ENCODE measurements around the gene RRAS2. TPM values are rescaled to one million over a fixed set of nuclear protein-coding genes. Genes with fewer than 3 reads are reported as not detected.
A peak's percentile ranks its signal among the peaks of the same experiment; 100 is the strongest.
"Not testable (repeated sequence)": the region's sequence is repeated elsewhere in the genome, so short reads cannot be mapped to it uniquely, and the experiment has no call there.

The RRAS2 gene
- total RNA-seq, 2 donors from 2014 or later: 35.7 to 42.7 TPM

DNA sequence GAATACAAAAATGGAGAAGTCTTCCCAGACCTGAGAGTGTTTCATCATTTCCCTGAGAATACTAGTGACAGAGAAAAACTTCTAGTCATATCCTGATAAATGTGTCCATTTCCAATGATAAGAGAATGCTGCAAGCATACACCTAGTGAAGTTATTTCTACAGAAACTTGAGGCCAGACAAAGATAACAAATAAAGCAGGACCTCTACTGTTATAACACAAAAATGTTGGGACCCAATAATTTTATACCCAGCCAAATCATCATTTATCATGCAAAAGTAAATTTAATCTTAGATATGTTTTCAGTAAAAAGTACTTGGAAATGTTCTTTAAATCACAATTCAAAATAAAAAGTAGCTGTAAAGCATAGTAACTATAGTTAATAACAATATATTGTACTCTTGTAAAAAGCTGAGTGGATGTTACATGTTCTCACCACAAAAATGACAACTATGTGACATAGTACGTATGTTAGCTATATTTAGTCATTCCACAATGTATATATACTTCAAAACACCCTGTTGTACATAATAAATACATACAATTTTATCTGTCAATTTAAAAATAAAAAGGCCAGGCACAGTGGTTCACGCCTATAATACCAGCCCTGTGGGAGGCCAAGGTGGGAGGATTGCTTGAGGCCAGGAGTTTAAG, 12.6 kb downstream of the RRAS2 start:
- ATAC-seq (no peak), DNase-seq (no peak)
- intact Hi-C loops (cut with DNase I, micrococcal nuclease): no loop called here

DNA sequence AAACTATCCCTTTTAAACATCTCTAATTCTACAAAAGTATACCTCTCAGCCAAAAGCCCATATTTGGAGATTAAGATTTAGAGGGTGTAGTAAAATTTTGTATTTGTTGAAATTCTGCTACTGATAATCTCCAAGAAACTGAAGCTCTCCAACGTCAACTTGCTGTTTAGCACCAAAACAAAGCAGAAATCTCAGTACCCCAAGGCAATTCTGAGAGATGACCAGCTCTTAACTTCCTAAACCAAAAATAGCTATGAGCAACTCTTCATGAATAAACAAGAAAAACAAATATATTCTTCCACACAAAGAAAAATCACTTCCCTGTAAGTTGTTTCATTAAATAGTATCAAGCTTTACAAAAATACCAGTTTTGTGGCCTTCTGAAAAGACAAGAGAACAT, 13.3 kb downstream of the RRAS2 start:
- intact Hi-C loops (cut with DNase I, micrococcal nuclease): no loop called here
- DNase-seq (no peak), ATAC-seq (no peak)

DNA sequence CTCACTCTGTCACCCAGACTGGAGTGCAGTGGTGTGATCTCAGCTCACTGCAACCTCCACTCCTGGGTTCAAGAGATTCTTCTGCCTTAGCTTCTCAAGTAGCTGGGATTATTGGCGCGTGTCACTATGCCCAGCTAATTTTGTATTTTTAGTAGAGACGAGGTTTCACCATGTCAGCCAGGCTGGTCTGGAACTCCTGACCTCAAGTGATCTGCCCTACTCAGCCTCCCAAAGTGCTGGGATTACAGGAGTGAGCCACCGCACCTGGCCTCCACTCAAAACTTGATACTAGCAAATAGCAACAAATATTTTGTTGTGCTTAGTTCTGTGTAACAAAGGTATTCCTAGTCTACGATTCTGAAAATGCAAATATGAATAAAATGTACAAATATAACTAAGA, 14.0 kb downstream of the RRAS2 start:
- DNase-seq; intact Hi-C loops (cut with DNase I, micrococcal nuclease); ATAC-seq: not testable (repeated sequence)

DNA sequence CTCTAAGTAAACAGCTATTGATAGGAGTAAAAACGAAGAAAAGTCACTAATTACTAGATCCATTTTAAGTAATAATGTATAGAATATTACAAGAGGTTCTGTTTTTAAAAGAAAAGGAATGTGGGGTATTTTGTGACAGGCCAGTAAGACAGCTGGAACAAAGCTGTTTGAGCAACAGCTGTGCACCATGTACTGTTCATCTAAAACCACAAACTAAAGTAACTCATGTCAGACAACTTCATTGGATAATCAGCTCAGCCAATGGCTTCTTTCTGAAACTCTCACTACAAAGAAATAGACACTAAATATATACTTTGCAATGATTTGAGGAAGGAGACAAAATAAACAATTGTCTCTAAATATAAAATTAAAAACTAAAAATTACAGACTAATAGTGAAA, 16.1 kb downstream of the RRAS2 start:
- intact Hi-C loops (cut with DNase I, micrococcal nuclease): no loop called here
- ATAC-seq: no peak
- no peak for DNase-seq

DNA sequence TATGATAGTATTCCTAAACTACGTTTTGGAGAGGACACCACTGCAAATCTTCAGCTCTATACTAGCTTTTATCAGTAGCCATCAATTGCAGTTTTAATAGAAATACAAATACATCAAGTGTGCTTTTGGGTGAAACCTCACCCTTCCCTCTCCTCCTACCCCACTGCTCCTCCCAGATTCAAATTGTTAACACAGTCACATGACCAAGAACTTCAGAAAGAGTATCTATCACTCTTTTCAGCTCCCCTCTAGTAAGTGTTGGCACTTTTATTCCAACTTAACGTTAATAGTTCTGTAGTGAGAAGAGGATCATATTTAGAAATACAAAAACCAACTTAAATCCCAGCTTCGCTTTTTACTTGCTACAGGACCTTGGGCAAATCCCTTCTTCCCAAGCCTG, 17.0 kb downstream of the RRAS2 start:
- intact Hi-C loops (cut with DNase I, micrococcal nuclease): no loop called here
- DNase-seq (no peak), ATAC-seq (no peak)

DNA sequence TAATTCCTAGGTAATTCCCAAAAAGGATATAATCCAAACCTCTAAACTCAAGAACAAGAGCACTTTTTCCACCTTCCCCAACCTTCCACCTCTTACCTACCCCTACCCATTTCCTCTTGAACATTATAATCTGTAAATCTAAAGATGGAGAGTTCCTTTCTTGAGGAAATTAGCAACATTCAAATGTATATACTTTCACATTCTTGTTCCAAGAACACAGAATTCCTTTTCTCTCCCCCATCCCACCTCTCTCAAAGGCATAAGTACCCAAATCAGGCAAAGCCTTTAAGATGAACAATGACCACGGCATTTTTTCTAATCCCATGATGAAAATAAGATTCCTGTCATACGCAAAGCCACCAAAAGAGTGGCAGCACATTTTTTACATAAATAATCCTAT, 18.3 kb downstream of the RRAS2 start:
- DNase-seq (no peak), ATAC-seq (no peak)
- intact Hi-C loops (cut with DNase I, micrococcal nuclease): no loop called here

DNA sequence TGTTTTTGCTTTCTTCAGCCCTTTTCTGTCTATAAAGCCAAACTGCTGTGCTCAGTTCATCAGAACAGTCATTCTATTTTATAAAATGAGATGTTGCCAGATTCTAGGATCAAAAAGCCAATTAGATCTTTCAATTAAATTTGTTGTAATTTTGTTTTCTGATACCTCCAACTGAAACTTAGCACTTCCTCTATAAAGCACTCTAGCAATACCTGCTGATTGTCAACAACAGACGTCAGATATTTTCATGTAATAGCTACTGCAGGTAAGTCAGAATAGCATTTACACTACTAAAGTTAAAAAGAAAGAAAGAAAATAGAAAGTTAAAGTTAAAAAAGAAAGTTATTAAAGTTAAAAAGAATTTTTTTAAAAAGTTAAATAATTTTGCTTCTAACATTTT, 19.6 kb downstream of the RRAS2 start:
- intact Hi-C loops (cut with DNase I, micrococcal nuclease): no loop called here
- DNase-seq (no peak), ATAC-seq (no peak)

DNA sequence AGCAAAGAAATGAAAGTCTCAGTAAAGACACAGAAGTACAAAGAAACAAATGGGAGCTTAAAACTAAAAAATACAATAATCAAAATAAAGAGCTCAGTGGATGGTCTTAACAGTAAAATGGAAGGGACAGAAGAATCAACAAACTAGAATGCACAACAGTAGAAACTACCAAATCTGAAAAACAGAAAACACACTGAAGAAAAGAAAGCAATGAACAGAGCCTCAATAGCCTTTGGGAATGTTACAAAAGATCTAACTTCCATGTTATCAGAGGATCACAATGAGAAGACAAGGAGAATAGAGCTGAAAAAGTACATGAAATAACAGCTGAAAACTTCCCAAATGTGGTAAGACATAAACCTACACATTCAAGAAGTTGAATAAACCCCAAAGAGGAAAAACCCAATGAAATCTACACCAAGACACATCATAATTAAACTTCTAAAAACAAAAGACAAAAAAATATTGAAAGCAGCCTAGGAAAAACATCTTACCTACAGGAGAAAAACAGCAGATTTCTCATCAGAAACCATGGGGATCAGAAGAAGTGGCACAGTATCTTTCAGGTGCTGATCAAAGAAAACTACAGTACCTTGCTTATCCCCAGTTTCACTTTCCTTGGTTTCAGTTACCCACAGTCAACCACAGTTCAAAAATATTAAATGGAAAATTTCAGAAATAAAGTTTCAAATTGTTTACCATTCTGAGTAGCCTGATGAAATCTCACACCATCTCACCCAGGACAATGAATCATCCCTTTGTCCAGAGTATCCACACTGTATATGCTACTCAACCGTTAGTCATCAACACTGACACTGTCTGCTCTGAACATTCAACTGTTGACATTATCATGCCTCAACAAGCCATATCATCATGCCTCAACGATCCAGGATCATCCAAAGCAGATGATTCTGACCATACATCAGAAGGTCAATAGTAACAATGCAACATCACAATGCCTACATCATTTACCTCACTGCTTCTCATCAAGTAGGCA, 22.2 kb downstream of the RRAS2 start:
- intact Hi-C loops (cut with DNase I, micrococcal nuclease): no loop called here
- ATAC-seq (peak; percentile 44), DNase-seq (no peak)

DNA sequence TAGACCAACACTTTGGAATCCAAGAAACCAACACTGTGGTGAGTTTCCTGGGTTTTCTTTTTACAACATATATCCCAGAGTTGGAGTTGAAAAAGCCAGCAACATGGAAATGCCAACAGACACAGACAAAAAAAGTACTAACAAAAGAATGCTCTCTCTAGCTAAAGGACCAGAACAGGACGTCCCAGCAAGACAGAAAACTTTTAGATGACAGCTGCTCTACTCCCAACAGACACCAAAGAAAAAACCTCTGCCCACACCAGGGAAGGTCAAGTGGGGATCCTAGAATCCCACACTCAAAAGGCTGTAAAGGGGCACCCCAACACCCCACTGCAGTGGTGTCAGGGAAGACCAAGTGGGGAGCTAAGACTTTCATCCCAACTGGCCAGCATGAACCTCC, 23.3 kb downstream of the RRAS2 start:
- no peak for ATAC-seq
- no peak for DNase-seq
- intact Hi-C loops (cut with DNase I, micrococcal nuclease): no loop called here

DNA sequence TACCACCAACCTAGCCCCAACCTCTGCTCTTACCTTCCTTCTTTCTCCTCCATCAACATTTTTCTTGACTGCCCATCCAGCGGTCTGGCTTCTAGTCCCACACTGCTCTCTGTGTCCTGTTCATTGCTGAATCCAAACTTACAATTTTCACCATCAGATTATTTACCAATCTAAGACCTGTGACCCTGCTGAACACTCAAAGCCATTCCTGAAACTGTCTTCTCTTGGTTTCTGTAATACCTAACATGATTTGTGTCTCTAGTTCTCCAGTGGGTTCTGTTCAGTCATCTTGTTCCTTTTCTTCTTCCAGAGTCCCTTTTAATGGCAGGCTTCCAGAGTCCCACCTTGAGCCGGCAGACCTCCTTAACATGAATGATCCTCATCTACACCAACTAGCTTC, 24.1 kb downstream of the RRAS2 start:
- ATAC-seq (no peak), DNase-seq (no peak)
- intact Hi-C loops (cut with DNase I, micrococcal nuclease): no loop called here

DNA sequence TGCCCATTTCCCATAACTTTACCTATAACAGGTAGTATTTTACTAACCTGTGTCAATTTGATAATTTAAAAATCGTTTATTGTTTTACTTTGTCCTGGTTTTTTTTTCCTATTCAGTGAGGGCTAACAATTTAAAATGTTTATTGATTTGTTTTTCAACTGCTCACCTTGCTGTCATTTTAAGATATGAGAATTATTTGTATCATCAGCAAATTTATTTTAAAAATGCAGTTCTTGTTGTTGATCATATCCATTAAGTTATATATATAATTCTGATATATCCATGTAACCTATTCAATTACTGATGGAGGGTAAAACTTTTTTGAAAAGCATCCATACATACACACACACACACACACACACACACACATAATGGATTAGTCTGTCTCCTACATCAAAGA, 24.8 kb downstream of the RRAS2 start:
- ATAC-seq: no peak
- DNase-seq: no peak
- intact Hi-C loops (cut with DNase I, micrococcal nuclease): no loop called here

DNA sequence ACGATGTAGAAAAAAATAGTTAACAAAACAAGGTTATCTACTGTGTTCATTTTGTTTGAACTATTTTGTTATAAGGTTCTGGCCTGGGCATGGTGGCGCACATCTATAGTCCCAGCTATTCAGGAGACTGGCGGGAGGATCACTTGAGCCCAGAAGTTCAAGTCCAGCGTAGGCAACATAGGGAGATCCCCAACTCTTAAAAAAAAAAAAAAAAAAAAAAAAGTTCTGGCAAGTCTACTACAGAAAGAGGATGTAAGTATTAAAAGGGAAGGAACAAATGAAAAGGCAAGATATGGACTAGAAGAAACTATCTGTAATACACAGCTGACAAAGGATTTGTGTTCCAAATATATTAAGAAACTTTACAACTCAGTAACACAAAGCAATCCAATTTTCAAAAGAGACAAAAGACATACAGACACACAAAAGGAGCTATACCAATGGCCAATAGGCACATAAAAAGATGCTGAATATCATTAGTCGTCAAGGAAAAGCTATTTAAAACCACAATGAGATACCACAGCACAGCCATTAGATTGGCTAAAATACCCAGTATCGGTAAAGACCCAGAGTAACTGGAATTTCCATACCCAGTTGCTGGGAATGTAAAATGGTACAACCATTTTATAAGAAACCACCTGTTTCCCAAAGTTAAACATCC, 27.4 kb downstream of the RRAS2 start:
- no peak for ATAC-seq
- intact Hi-C loops (cut with DNase I, micrococcal nuclease): no loop called here
- DNase-seq: no peak

DNA sequence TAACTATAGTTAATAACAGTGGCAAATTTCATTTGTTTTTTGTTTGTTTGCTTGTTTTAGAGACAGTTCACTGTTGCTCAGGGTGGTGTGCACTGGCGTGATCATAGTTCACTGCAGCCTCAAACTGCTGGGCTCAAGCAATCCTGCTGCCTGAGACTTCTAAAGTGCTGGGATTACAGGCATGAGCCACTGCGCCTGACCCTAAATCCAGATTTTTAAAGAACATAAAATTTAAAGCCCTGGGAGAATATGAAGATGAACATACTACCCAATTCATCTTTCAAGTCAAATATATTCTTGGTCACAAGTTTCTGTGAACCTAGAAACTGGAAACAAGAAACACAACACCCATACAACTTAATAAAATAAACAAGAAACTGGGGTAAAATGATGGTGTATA, 28.1 kb downstream of the RRAS2 start:
- ATAC-seq: no peak
- intact Hi-C loops (cut with DNase I, micrococcal nuclease): no loop called here
- DNase-seq: no peak

DNA sequence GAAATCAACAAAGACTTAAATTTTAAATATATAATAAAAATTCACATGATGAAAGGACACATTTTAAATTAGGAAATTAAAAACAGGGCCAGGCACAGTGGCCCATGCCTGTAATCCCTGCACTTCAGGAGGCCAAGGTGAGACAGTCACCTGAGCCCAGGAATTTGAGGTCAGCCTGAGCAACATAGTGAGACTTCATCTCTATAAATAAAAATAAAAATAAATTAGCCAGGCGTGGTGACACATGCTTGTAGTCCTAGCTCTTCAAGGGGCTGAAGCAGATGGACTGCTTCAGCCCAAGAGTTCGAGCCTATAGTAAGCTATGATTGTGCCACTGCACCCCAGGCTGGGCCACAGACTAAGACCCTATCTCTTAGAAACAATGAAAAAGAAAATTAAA, 29.3 kb downstream of the RRAS2 start:
- intact Hi-C loops (cut with DNase I, micrococcal nuclease): no loop called here
- DNase-seq: no peak
- no peak for ATAC-seq

DNA sequence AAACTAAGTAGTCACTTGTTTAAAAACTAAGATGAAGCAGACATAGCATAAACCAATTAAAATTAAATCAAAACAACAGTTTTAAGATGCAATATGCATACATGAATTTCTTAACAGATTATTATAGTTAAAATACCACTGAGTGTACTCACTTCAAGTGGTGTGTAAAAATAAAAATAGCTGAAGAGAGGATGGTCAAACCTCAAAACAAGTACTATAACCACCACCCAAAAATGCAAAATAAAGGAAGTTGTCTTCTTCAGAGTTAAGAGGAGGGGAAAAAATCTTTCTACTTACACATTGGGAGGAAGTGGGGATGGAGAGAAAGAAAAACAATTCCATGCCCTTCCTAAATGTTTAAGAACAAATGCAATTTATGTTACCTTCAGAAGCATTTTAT, 31.9 kb downstream of the RRAS2 start:
- intact Hi-C loops (cut with DNase I, micrococcal nuclease): no loop called here
- ATAC-seq (no peak), DNase-seq (no peak)

DNA sequence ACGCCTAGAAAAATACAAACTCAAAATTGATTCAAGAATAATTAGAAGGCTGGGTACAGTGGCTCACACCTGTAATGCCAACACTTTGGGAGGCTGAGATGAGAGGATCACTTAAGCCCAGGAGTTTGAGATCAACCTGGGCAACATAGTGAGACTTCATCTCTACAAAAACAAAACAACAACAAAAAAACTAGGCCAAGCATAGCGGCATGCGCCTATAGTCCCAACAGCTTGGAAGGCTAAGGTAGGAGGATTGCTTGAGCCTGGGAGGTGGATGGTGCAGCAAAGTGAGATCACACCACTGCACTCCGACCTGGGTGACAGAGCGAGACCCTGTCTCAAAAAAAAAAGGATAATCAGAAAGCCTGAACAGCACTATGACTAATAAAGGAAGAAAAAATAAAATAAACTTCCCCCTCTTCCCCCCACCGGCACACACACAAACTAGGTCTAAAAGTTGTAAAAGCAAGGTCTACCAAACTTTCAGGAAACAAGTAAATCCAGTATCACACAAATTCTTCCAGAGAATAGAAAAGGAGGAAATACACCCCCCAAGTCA, 35.8 kb downstream of the RRAS2 start:
- DNase-seq (no peak), ATAC-seq (no peak)
- intact Hi-C loops (cut with DNase I, micrococcal nuclease): no loop called here

DNA sequence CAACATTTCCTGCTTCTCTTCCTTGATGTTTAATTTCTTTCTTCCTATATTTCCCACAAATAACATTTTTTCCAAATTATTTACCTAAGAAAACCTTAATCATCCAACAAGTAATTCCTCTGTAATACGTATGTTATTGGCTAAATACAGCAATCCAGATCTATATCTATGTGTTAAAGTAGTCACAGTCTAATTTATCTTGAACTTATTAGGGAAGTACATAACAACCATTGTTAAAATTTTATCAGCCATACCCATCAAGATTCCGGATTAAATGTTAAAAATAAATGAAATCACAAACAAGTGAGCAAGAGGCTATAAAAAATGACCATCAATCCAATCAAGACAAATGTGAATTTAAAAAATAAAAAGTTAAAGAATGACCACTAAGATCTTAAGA, 36.5 kb downstream of the RRAS2 start:
- no peak for DNase-seq
- intact Hi-C loops (cut with DNase I, micrococcal nuclease): no loop called here
- no peak for ATAC-seq

DNA sequence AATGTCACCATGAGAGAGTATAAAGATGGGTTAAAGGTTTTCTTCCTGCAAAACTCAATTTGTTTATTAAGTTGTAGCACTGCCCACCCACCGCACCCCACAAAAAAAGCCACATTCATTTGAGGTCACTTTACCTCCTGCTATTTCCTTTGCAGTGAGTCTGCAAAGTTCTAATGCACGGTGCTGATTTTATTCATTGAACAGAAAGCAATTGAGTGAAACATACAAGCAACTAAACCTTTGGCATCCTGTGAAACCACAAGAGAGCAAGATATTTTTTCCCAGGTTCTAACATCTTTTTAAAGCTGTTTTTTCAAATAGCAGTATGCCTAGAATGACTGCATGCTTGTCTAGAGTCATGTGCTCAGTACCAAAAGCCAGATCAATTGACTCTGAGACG, 39.0 kb downstream of the RRAS2 start:
- no peak for DNase-seq
- intact Hi-C loops (cut with DNase I, micrococcal nuclease): no loop called here
- no peak for ATAC-seq

DNA sequence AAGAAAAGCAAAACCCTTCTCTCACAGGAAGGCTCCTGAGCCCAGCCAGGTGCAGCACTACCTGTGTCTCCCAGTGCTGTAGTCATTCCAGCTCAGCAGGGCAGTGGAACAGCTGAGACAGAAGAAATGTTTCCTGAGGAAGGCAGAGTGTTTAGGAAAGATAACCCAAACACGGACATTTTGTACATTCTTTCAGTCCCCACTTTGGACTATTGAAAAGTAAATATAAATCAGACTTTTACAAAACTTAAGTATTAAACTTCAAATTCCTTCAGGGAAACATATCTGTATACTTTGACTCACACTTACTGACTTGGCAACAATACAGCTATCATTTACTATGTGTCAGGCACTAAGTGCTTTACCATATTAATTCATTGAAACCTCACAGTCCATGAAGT, 40.4 kb downstream of the RRAS2 start:
- ATAC-seq (no peak), DNase-seq (no peak)
- intact Hi-C loops (cut with DNase I, micrococcal nuclease): no loop called here
